Measurements from ENCODE around the gene CRELD2. TPM values are rescaled to one million over a fixed set of nuclear protein-coding genes. Genes with fewer than 3 reads are reported as not detected.

CRELD2 gene
- total RNA-seq, 2 donors from 2014 or later = 46.1 to 60.1 TPM

GRCh38 chr22:49903322-49904039 lies 15.0 kb upstream of the CRELD2 start:
- DNase-seq (ENCODE audit: low spot score) = no peak
- no peak overlapping the region for H3K4me3 ChIP-seq
- H3K4me1 ChIP-seq (ENCODE audit: control insufficient read depth in 1 of 2, low read depth in 2 of 2) = no peaks in the 10 kb centered on the region
- no peak for ATAC-seq (ENCODE audit: insufficient number of reproducible peaks, low FRiP score, low read depth)
- TF ChIP-seq CTCF (IDR thresholded peaks at IDR 0.05) = no peak
- H3K36me3 ChIP-seq = peaks cover 34% of the 10 kb centered on the region
- H3K27me3 ChIP-seq (replicated peaks; ENCODE audit: insufficient read depth) = no peaks in the 10 kb centered on the region
- H3K27ac ChIP-seq = no peak overlapping the region
- no peaks in the 10 kb centered on the region for H3K9me3 ChIP-seq

DNA sequence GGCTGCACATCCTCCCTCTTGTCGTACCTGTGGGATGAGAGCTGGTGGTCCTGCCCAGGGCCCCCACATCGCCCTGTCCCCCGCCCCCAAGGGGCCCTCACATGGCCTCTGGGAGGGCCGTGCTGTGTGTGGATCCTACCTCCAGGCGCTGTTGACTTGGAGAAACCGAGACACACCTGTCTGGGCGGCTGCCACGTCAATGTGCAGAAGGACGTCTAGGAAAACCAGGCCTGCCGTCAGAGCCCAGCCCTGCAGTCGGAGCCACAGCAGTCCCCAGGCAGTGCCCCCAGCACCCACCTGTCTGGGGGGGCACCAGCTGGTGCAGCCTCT lies 14.4 kb upstream of the CRELD2 start:
- Histone ChIP-seq H3K9me3 (no peaks in the 10 kb centered on the region), H3K4me3 (no peak overlapping the region), H3K36me3 (peaks cover 37% of the 10 kb centered on the region), H3K27me3 (replicated peaks; ENCODE audit: insufficient read depth) (no peaks in the 10 kb centered on the region), H3K27ac (no peak overlapping the region), H3K4me1 (ENCODE audit: control insufficient read depth in 1 of 2, low read depth in 2 of 2) (no peaks in the 10 kb centered on the region)
- DNase-seq (ENCODE audit: low spot score) = no peak
- TF ChIP-seq CTCF (IDR thresholded peaks at IDR 0.05) = no peak
- no peak for ATAC-seq (ENCODE audit: insufficient number of reproducible peaks, low FRiP score, low read depth)

- no peak for TF ChIP-seq CTCF (IDR thresholded peaks at IDR 0.05)
- Histone ChIP-seq H3K4me3 (no peak overlapping the region), H3K27me3 (replicated peaks; ENCODE audit: insufficient read depth) (no peaks in the 10 kb centered on the region), H3K36me3 (peaks cover 38% of the 10 kb centered on the region), H3K4me1 (ENCODE audit: control insufficient read depth in 1 of 2, low read depth in 2 of 2) (no peaks in the 10 kb centered on the region), H3K9me3 (no peaks in the 10 kb centered on the region), H3K27ac (no peak overlapping the region)
- ATAC-seq (ENCODE audit: insufficient number of reproducible peaks, low FRiP score, low read depth) (no peak), DNase-seq (ENCODE audit: low spot score) (no peak)
Measured at GRCh38 chr22:49905465-49905864, 13.0 kb upstream of the CRELD2 start.

DNA sequence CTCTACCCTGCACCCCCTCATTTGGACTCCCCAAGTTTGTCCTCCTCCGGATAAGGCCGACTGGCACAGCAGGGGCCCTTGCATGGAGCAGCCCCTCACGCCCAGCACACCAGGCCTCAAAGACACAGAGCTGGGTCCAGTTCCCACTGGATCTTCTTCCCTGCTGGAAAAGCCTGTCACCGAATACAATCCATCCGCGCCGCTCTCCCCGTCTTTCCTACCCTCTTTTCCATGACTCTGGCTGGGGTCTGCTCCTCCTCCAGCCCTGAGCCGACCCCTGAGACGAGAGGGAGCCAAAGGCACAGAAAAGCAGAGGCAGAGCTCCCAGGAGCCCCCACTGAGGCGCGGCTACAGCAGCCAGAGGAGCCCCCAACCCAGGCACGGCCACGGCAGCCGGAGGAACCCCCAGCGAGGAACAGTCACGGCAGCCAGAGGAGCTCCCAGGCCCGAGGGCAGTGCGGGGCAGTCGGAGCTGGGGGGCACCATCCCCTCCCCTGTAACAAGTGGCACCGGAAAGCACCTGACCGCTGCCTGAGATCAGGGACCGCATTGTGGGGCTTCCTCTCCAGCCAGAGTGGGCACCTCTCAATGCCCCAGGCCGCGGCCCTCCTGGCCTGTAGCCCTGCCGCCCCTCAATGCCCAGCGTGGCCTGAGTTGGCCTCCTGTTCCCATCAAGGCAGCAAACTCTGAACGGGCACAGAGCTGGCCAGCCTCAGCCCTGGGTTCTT lies 12.2 kb upstream of the CRELD2 start:
- Histone ChIP-seq H3K36me3 (peaks cover 33% of the 10 kb centered on the region), H3K27ac (no peak overlapping the region), H3K4me1 (ENCODE audit: control insufficient read depth in 1 of 2, low read depth in 2 of 2) (no peaks in the 10 kb centered on the region), H3K27me3 (replicated peaks; ENCODE audit: insufficient read depth) (no peaks in the 10 kb centered on the region), H3K4me3 (no peak overlapping the region), H3K9me3 (no peaks in the 10 kb centered on the region)
- TF ChIP-seq CTCF (IDR thresholded peaks at IDR 0.05) = no peak
- no peak for DNase-seq (ENCODE audit: low spot score)
- ATAC-seq (ENCODE audit: insufficient number of reproducible peaks, low FRiP score, low read depth) = no peak

GRCh38 chr22:49906799-49907290 lies 11.6 kb upstream of the CRELD2 start:
- ATAC-seq (ENCODE audit: insufficient number of reproducible peaks, low FRiP score, low read depth) (no peak), DNase-seq (ENCODE audit: low spot score) (no peak)
- Histone ChIP-seq H3K27ac (no peak overlapping the region), H3K4me1 (ENCODE audit: control insufficient read depth in 1 of 2, low read depth in 2 of 2) (no peaks in the 10 kb centered on the region), H3K36me3 (peaks cover 33% of the 10 kb centered on the region), H3K4me3 (no peak overlapping the region), H3K27me3 (replicated peaks; ENCODE audit: insufficient read depth) (no peaks in the 10 kb centered on the region), H3K9me3 (no peaks in the 10 kb centered on the region)
- TF ChIP-seq CTCF (IDR thresholded peaks at IDR 0.05) = no peak
